PC-3 (cell line): ENCODE results near the gene DMRTC1B.

Source experiments
- CTCF ChIP-seq: fragments of 300-600 bp; sonication (generic); conservative IDR thresholded peaks from 2 replicates; pipeline ENCODE4 v1.5.1; 2017; ENCODE audit warnings: antibody characterized with exemption, low read depth, mild to moderate bottlenecking, low read length
- EZH2phosphoT487 ChIP-seq: fragments of 300-600 bp; sonication (generic); IDR thresholded peaks from 2 replicates; pipeline ENCODE4 v1.6.1; 2018; ENCODE audit warnings: mild to moderate bottlenecking, antibody characterized with exemption, low read length, borderline replicate concordance

GRCh38 chrX:72727846-72728245 is 48.8 kb upstream of the DMRTC1B start:
- TF ChIP-seq CTCF = no peak
- TF ChIP-seq EZH2phosphoT487 = no peak
